ENCODE data around the gene TRIM24.

DNA sequence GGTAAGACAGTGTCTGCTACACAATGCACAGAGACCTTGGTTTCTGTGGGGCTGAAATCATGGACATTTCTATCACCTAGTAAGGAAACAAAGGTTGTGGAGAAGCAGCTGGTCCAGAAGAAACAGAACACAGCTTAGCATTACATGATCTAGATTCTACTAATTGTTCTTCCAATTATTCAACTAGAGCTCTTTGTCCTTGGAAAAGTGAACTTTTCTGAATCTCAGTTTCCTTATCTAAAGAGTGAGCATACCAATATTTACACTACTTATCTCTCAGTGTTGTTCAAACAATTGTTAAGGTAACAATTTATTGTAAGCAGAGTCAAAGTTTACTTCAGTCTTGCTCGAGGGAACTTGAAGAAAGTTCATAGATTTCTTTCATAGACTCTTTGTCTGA is 42.3 kb upstream of the TRIM24 start:
- TF ChIP-seq, protein P1, sequence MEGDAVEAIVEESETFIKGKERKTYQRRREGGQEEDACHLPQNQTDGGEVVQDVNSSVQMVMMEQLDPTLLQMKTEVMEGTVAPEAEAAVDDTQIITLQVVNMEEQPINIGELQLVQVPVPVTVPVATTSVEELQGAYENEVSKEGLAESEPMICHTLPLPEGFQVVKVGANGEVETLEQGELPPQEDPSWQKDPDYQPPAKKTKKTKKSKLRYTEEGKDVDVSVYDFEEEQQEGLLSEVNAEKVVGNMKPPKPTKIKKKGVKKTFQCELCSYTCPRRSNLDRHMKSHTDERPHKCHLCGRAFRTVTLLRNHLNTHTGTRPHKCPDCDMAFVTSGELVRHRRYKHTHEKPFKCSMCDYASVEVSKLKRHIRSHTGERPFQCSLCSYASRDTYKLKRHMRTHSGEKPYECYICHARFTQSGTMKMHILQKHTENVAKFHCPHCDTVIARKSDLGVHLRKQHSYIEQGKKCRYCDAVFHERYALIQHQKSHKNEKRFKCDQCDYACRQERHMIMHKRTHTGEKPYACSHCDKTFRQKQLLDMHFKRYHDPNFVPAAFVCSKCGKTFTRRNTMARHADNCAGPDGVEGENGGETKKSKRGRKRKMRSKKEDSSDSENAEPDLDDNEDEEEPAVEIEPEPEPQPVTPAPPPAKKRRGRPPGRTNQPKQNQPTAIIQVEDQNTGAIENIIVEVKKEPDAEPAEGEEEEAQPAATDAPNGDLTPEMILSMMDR (IDR thresholded peaks at IDR 0.05 in 8 of 11, conservative IDR thresholded peaks at IDR 0.05 in 3 of 11): no peak
- TF ChIP-seq POLR2A (IDR thresholded peaks at IDR 0.05) (no peak), POLR2AphosphoS5 (IDR thresholded peaks at IDR 0.05) (no peak)

All from spleen (tissue), 7 donors.